Measurements from ENCODE around the gene C16orf95. TPM values are rescaled to one million over a fixed set of nuclear protein-coding genes. Genes with fewer than 3 reads are reported as not detected.

The C16orf95 gene
- total RNA-seq, 1 donor from 2014 or later, result 2.8 TPM

GRCh38 chr16:87317750-87318644 is 805 bp upstream of the C16orf95 start:
- DNase-seq (ENCODE audit: low read depth in 2 of 2), result peak in 1 of 2 donors; percentile 67

- no peak for DNase-seq (ENCODE audit: low read depth in 2 of 2)
These were observed 706 bp downstream of the C16orf95 start for GRCh38 chr16:87316450-87316922.

GRCh38 chr16:87314990-87315420 is 2.2 kb downstream of the C16orf95 start:
- no peak for DNase-seq (ENCODE audit: low read depth in 2 of 2)

- no peak for DNase-seq (ENCODE audit: low read depth in 2 of 2)
These were observed 5.2 kb downstream of the C16orf95 start for GRCh38 chr16:87312008-87312407.

GRCh38 chr16:87311387-87311786 is 5.8 kb downstream of the C16orf95 start:
- DNase-seq (ENCODE audit: low read depth in 2 of 2), result no peak

- DNase-seq (ENCODE audit: low read depth in 2 of 2), result no peak
These were observed 6.6 kb downstream of the C16orf95 start for GRCh38 chr16:87310610-87311009.

- no peak for DNase-seq (ENCODE audit: low read depth in 2 of 2)
These were observed 7.3 kb downstream of the C16orf95 start for GRCh38 chr16:87309620-87310525.

GRCh38 chr16:87308826-87309225 is 8.4 kb downstream of the C16orf95 start:
- DNase-seq (ENCODE audit: low read depth in 2 of 2), result no peak

GRCh38 chr16:87306516-87306915 is 10.7 kb downstream of the C16orf95 start:
- no peak for DNase-seq (ENCODE audit: low read depth in 2 of 2)

- DNase-seq (ENCODE audit: low read depth in 2 of 2), result no peak
These were observed 11.4 kb downstream of the C16orf95 start for GRCh38 chr16:87305505-87306391.

- DNase-seq (ENCODE audit: low read depth in 2 of 2), result no peak
These were observed 12.2 kb downstream of the C16orf95 start for GRCh38 chr16:87304951-87305350.

- no peak for DNase-seq (ENCODE audit: low read depth in 2 of 2)
These were observed 13.2 kb downstream of the C16orf95 start for GRCh38 chr16:87303962-87304521.

GRCh38 chr16:87303431-87303930 is 13.7 kb downstream of the C16orf95 start:
- DNase-seq (ENCODE audit: low read depth in 2 of 2), result no peak

GRCh38 chr16:87298857-87299465 is 18.2 kb downstream of the C16orf95 start:
- DNase-seq (ENCODE audit: low read depth in 2 of 2), result no peak

- DNase-seq (ENCODE audit: low read depth in 2 of 2), result peak in 1 of 2 donors; percentile 48
These were observed 19.1 kb downstream of the C16orf95 start for GRCh38 chr16:87297918-87298631.

- DNase-seq (ENCODE audit: low read depth in 2 of 2), result no peak
These were observed 19.8 kb downstream of the C16orf95 start for GRCh38 chr16:87297407-87297806.

GRCh38 chr16:87295661-87296531 is 21.3 kb downstream of the C16orf95 start:
- no peak for DNase-seq (ENCODE audit: low read depth in 2 of 2)

- peak in 1 of 2 donors; percentile 28 for DNase-seq (ENCODE audit: low read depth in 2 of 2)
These were observed 21.9 kb downstream of the C16orf95 start for GRCh38 chr16:87295259-87295658.

Data from dermis microvascular lymphatic vessel endothelial cell (primary cell).